Smooth muscle cell (in vitro differentiated cells): ENCODE data around the gene LPIN1. TPM values are rescaled to one million over a fixed set of nuclear protein-coding genes. Genes with fewer than 3 reads are reported as not detected.

Experiments used
- DNase-seq: peaks from one replicate; lab custom pipeline; 2025; ENCODE audit not compliant: unreplicated experiment; lab: John Stamatoyannopoulos, UW
- H2AFZ ChIP-seq: fragments of 200-600 bp; sonication (generic); 2 replicates; pipeline ENCODE4 v1.6.0; 2016; ENCODE audit warnings: antibody characterized with exemption, low read depth, mild to moderate bottlenecking
- H3F3A ChIP-seq: fragments of 200-600 bp; sonication (generic); 2 replicates; pipeline ENCODE4 v1.6.0; 2017; ENCODE audit warnings: antibody characterized with exemption, low read depth
- H3K27ac ChIP-seq: fragments of 200-600 bp; sonication (generic); 2 replicates; pipeline ENCODE4 v1.5.1; 2016; ENCODE audit warnings: low read depth, mild to moderate bottlenecking
- H3K27me3 ChIP-seq: fragments of 200-600 bp; sonication (generic); 2 replicates; pipeline ENCODE4 v1.6.1; 2016; ENCODE audit warnings: low read depth, mild to moderate bottlenecking
- H3K36me3 ChIP-seq: fragments of 200-600 bp; sonication (generic); 2 replicates; pipeline ENCODE4 v1.5.1; 2016; ENCODE audit warnings: low read depth
- H3K4me1 ChIP-seq: fragments of 200-600 bp; sonication (generic); 2 replicates; pipeline ENCODE4 v1.5.1; 2016; ENCODE audit warnings: low read depth
- H3K4me2 ChIP-seq: fragments of 200-600 bp; sonication (generic); 2 replicates; pipeline ENCODE4 v1.6.0; 2016; ENCODE audit warnings: mild to moderate bottlenecking
- H3K4me3 ChIP-seq: fragments of 200-600 bp; sonication (generic); 2 replicates; pipeline ENCODE4 v1.5.1; 2016; ENCODE audit warnings: mild to moderate bottlenecking
- H3K79me2 ChIP-seq: fragments of 200-600 bp; sonication (generic); 2 replicates; pipeline ENCODE4 v1.6.0; 2016; ENCODE audit warnings: low read depth, mild to moderate bottlenecking
- H3K9ac ChIP-seq: fragments of 200-600 bp; sonication (generic); 2 replicates; pipeline ENCODE4 v1.6.0; 2016; ENCODE audit warnings: low read depth
- H3K9me3 ChIP-seq: fragments of 200-600 bp; sonication (generic); replicated peaks from 2 replicates; pipeline ENCODE4 v1.5.1; 2016; ENCODE audit warnings: low read depth
- H4K20me1 ChIP-seq: fragments of 200-600 bp; sonication (generic); 2 replicates; pipeline ENCODE4 v1.6.0; 2016; ENCODE audit warnings: low read depth
- CTCF ChIP-seq: fragments of 200-600 bp; sonication (generic); IDR thresholded peaks from 2 replicates; pipeline ENCODE4 v1.5.1; 2017; ENCODE audit warnings: borderline replicate concordance, mild to moderate bottlenecking, antibody characterized with exemption; ENCODE audit not compliant: insufficient read depth, poor library complexity, severe bottlenecking
- WGBS: methylation state at CpG from one replicate; pipeline ENCODE4 v1.1.7; 2016; ENCODE audit warnings: low lambda C conversion rate; 5-methylcytosine and 5-hydroxymethylcytosine counted together
- polyA plus RNA-seq: library from polyadenylated mRNA; unstranded; fragments of >200 nt; fragmentation: Nextera tagmentation; extraction: Ambion mirVana; gene quantifications from 2 replicates; pipeline ENCODE4 v1.2.1, GENCODE V29; 2016
- total RNA-seq: library from RNA; depleted of rRNA; stranded (reverse); fragments of >200 nt; gene quantifications from 2 replicates; pipeline ENCODE4 v1.2.3, GENCODE V29; 2014

LPIN1 gene
- total and polyA plus RNA-seq, 2 experiments from 2014 or later: 13.8 to 17.9 TPM

- H3K9ac ChIP-seq: no peak overlapping the region
Measured at GRCh38 chr2:11787991-11788390, 41.6 kb downstream of the LPIN1 start.

GRCh38 chr2:11788461-11789124 is 42.2 kb downstream of the LPIN1 start:
- H3K79me2 ChIP-seq: no peaks in the 10 kb centered on the region
- H3K27ac ChIP-seq: no peak overlapping the region
- no peaks in the 10 kb centered on the region for H3K4me1 ChIP-seq
- H3K9ac ChIP-seq: no peak overlapping the region
- H3K4me2 ChIP-seq: no peak overlapping the region
- no peaks in the 10 kb centered on the region for H3K27me3 ChIP-seq
- DNase-seq: no peak
- WGBS: 94% methylated on average over 7 of the region's 7 CpGs
- no peak overlapping the region for H3K4me3 ChIP-seq
- peaks cover 12% of the 10 kb centered on the region for H4K20me1 ChIP-seq
- no peak for TF ChIP-seq CTCF
- H2AFZ ChIP-seq: no peak overlapping the region
- H3K36me3 ChIP-seq: peaks cover 21% of the 10 kb centered on the region
- H3K9me3 ChIP-seq: no peaks in the 10 kb centered on the region
- no peaks in the 10 kb centered on the region for H3F3A ChIP-seq

More at GRCh38 chr2:11787991-11788390, 41.6 kb downstream of the LPIN1 start:
- TF ChIP-seq CTCF: no peak
- no peak overlapping the region for H3K27ac ChIP-seq
- peaks cover 12% of the 10 kb centered on the region for H4K20me1 ChIP-seq
- no peaks in the 10 kb centered on the region for H3F3A ChIP-seq
- H3K27me3 ChIP-seq: no peaks in the 10 kb centered on the region
- peaks cover 21% of the 10 kb centered on the region for H3K36me3 ChIP-seq
- H3K4me1 ChIP-seq: no peaks in the 10 kb centered on the region
- DNase-seq: no peak
- WGBS: 95% methylated on average over 9 of the region's 9 CpGs
- H3K79me2 ChIP-seq: no peaks in the 10 kb centered on the region
- H3K9me3 ChIP-seq: no peaks in the 10 kb centered on the region
- no peak overlapping the region for H3K4me2 ChIP-seq
- H3K4me3 ChIP-seq: no peak overlapping the region
- no peak overlapping the region for H2AFZ ChIP-seq

GRCh38 chr2:11789243-11789642 is 42.8 kb downstream of the LPIN1 start:
- no peaks in the 10 kb centered on the region for H3K9me3 ChIP-seq
- WGBS: 97% methylated on average over 13 of the region's 13 CpGs
- H3K27ac ChIP-seq: no peak overlapping the region
- no peak for TF ChIP-seq CTCF
- no peak overlapping the region for H2AFZ ChIP-seq
- H3F3A ChIP-seq: no peaks in the 10 kb centered on the region
- H3K9ac ChIP-seq: no peak overlapping the region
- no peaks in the 10 kb centered on the region for H3K79me2 ChIP-seq
- DNase-seq: no peak
- no peaks in the 10 kb centered on the region for H3K27me3 ChIP-seq
- no peak overlapping the region for H3K4me2 ChIP-seq
- peaks cover 12% of the 10 kb centered on the region for H4K20me1 ChIP-seq
- H3K36me3 ChIP-seq: peaks cover 21% of the 10 kb centered on the region
- H3K4me1 ChIP-seq: no peaks in the 10 kb centered on the region
- no peak overlapping the region for H3K4me3 ChIP-seq

- no peaks in the 10 kb centered on the region for H3K9me3 ChIP-seq
- no peaks in the 10 kb centered on the region for H3F3A ChIP-seq
- no peak overlapping the region for H3K4me3 ChIP-seq
- no peak overlapping the region for H3K4me2 ChIP-seq
- no peaks in the 10 kb centered on the region for H3K79me2 ChIP-seq
- WGBS: 100% methylated on average over 7 of the region's 7 CpGs
- peaks cover 21% of the 10 kb centered on the region for H3K36me3 ChIP-seq
- H4K20me1 ChIP-seq: peaks cover 10% of the 10 kb centered on the region
- no peaks in the 10 kb centered on the region for H3K27me3 ChIP-seq
- H3K4me1 ChIP-seq: no peaks in the 10 kb centered on the region
- no peak overlapping the region for H3K9ac ChIP-seq
- H3K27ac ChIP-seq: no peak overlapping the region
- no peak for TF ChIP-seq CTCF
- H2AFZ ChIP-seq: no peak overlapping the region
- DNase-seq: no peak
Measured at GRCh38 chr2:11790228-11790627, 43.8 kb downstream of the LPIN1 start.
